Fibroblast of villous mesenchyme (primary cell): ENCODE data around the gene PACS1. TPM values are rescaled to one million over a fixed set of nuclear protein-coding genes. Genes with fewer than 3 reads are reported as not detected.

Experiments used
- DNase-seq: peaks from one replicate; pipeline ENCODE4 v3.0.0-alpha.2; 2010; ENCODE audit warnings: low read depth
- H3K4me3 ChIP-seq: 2 replicates; pipeline ENCODE4 v1.5.1; 2011; ENCODE audit warnings: low read depth, mild to moderate bottlenecking, low read length
- CTCF ChIP-seq: IDR thresholded peaks from 2 replicates; pipeline ENCODE4 v1.5.1; 2012; ENCODE audit warnings: low read depth, mild to moderate bottlenecking, low read length; ENCODE audit not compliant: insufficient read depth
- total RNA-seq: library from RNA; depleted of rRNA; stranded (reverse); fragments of >200 nt; gene quantifications from 2 replicates; pipeline ENCODE4 v1.2.3, GENCODE V29; 2012

Gene PACS1
- total RNA-seq, 1 donor, result 36.7 TPM

DNA sequence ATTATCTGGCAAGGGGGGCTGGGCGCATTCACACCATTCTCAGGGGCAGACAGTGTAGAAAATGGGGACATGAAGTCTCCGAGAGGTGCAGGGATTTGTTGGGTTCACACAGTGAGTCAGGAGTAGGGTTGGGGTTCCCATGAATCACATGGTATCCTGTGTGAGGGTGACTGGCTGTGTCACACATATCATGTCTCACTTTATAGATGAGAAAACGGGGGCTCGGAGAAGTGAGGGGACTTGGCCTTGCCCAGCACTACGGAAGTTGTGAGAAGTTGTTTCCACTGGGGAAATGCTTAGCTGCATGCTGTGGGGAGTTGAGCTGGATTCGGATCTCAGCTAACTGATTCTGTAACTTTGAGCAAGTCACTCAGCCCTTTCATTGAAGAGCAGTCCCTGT, 25.3 kb upstream of the PACS1 start:
- no peak for DNase-seq
- no peak overlapping the region for H3K4me3 ChIP-seq
- no peak for TF ChIP-seq CTCF

DNA sequence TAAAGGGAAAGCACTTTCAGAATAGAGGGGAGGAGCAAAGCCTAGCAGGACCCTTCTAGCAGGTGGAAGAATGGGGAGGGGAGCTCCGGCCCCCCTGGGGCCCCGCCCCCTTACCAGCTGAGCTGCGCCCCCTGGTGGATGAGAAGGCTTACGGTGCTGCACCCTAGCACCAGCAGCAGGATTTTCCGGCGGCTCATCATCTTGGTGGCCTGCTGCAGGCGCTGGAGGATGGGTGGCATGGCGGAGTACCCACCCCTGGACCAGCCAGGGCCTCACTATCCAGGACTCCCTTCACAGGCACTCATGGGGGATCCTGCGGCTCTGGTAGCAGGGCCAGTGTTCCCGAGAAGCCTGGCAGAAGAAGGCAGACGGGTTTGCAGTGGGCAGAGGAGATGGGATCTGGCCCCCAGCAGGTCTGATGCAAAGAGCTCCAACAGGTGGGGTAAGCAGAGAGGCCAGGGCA, 24.9 kb upstream of the PACS1 start:
- H3K4me3 ChIP-seq, result no peak overlapping the region
- TF ChIP-seq CTCF, result peak; percentile 96
- DNase-seq, result peak; percentile 80

DNA sequence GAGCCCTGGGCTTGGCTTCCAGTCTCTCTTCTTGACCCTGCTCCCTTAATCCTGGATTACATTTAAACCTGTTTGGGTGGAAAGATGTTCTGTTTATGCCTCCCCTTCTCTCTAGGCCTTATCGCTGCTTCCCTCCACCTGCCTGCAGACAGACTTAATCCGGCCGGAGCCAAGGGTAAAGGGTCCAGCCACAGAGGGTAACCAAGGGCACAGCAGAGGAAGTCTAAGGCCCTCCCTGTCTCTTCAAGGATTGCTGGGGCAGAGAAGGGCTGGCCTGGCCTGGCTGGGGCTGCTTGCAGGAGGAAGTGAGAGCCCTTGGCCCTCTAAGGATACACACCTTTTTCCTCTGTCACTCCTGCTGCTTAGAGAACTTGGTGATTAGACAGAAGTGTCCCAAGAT, 23.2 kb upstream of the PACS1 start:
- no peak for DNase-seq
- no peak for TF ChIP-seq CTCF
- H3K4me3 ChIP-seq, result no peak overlapping the region

GRCh38 chr11:66047541-66048365, 22.3 kb upstream of the PACS1 start:
- DNase-seq, result no peak
- H3K4me3 ChIP-seq, result no peak overlapping the region
- TF ChIP-seq CTCF, result no peak

DNA sequence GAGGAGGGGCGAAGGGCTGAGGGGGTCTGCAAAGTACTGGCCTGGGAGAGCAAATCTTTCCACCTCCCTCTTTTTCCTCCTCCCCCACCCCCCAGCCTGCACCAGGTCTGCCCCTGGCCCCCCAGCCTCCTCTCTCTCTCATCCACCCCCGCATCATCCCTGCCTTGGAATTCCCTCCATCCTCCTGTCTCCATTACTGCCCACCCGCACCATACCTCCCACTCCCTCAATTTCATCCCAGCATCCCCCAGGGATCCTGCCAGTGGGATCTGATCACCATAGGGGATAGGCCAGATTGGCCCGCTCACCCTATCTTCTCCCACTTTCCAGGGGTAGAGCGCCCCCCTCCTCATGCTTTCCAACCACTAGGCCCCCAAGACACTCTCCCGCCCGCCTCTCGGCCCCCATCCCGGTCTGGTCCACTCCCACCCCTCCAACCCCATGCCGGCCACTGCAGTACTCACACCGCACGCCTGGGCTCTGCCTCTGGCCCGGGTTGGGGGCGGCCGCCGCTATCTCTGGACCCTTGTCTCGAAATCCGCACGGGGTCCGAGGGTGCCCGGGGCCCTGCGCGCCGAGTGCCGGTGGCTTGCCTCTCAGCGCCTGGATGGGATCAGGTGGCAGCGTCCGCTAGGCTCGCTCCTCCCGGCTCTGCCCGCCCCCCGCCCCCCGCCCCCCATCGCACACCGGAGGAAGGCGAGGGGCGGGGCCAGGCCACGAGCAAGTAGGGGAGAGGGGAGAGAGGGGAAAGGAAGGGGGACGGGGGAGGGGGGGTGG, 21.3 kb upstream of the PACS1 start, which contains the start of gene GAL3ST3:
GAL3ST3 (minus strand) TSS at position 615 of the 777 bp plus-strand sequence. CDS start 3,746 bp downstream, outside the sequence.
- DNase-seq, result no peak

GRCh38 chr11:66050581-66051231, 19.4 kb upstream of the PACS1 start:
- TF ChIP-seq CTCF, result no peak
- DNase-seq, result no peak
- no peak overlapping the region for H3K4me3 ChIP-seq

More for the DNA sequence above, 21.3 kb upstream of the PACS1 start, which contains the start of gene GAL3ST3:
- no peak within 1 kb of the TSS for H3K4me3 ChIP-seq
- TF ChIP-seq CTCF, result no peak
